Endothelial cell (in vitro differentiated cells): Measurements from ENCODE around the gene CAMKK2. TPM values are rescaled to one million over a fixed set of nuclear protein-coding genes. Genes with fewer than 3 reads are reported as not detected.

Experiments
- DNase-seq: peaks from one replicate; pipeline ENCODE4 v3.0.0; 2021; ENCODE audit warnings: low spot score
- H3K27ac Mint-ChIP-seq: one replicate; pipeline ENCODE4 v1.8.0; 2021; ENCODE audit warnings: mixed read lengths, inconsistent platforms; ENCODE audit not compliant: unreplicated experiment
- H3K27me3 Mint-ChIP-seq: one replicate; pipeline ENCODE4 v1.8.0; 2021; ENCODE audit warnings: mild to moderate bottlenecking, moderate library complexity, mixed read lengths, inconsistent platforms; ENCODE audit not compliant: unreplicated experiment
- H3K36me3 Mint-ChIP-seq: one replicate; pipeline ENCODE4 v1.8.0; 2021; ENCODE audit warnings: mild to moderate bottlenecking, low read depth, mixed read lengths, inconsistent platforms; ENCODE audit not compliant: unreplicated experiment
- H3K4me1 Mint-ChIP-seq: one replicate; pipeline ENCODE4 v1.8.0; 2021; ENCODE audit warnings: mild to moderate bottlenecking, mixed read lengths, inconsistent platforms; ENCODE audit not compliant: unreplicated experiment
- H3K4me3 Mint-ChIP-seq: one replicate; pipeline ENCODE4 v1.8.0; 2021; ENCODE audit warnings: mild to moderate bottlenecking, mixed read lengths, inconsistent platforms; ENCODE audit not compliant: unreplicated experiment
- H3K9me3 Mint-ChIP-seq: one replicate; pipeline ENCODE4 v1.8.0; 2021; ENCODE audit warnings: mixed read lengths, inconsistent platforms; ENCODE audit not compliant: unreplicated experiment
- total RNA-seq: library from RNA; stranded (reverse); fragmentation: NEBNext Ultra II Directional; extraction: Animal tissue kit (Norgen Biotek cat#: 25700); gene quantifications from one replicate; pipeline ENCODE4 v1.2.1, GENCODE V29; 2021; ENCODE audit not compliant: unreplicated experiment
- TF ChIP-seq, protein P1 (sequence below): fragments of 200-600 bp; sonication (generic); IDR thresholded peaks from one replicate; pipeline ENCODE4 v1.5.0; 2021; ENCODE audit warnings: antibody characterized with exemption; ENCODE audit not compliant: unreplicated experiment

CAMKK2 gene
- total RNA-seq, 1 donor from 2014 or later = 44.5 TPM

DNA sequence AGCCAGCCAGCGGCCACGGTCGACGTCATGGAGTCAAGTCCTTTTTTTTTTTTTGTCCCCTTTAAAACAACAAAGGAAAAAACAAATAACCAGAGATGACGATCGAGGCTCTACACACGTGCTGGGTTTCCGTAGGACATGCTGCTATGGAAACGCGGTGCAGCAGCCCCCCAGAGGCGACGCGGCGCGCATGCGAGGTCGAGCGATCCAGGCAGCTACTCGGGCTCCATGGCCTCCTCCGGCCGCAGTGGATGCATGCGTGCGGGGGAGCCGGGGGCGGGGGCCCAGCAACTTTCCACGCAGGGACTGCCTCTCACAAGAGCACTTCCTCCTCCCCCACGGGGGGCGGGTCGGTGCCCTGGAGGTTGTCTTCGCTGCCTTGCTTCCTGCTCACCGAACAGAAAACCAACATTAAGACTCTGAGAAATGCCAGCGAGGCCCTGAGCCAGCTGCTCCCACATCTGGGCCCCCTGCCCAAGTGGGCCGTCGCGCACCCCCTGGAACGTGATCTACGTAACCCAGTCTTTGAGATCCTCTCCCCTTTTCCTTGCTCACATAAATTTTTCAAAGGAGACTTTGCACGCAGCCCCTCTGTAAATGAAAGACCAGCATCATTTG, 55.9 kb downstream of the CAMKK2 start:
- peaks cover 7% of the 10 kb centered on the region for H3K27me3 Mint-ChIP-seq

DNA sequence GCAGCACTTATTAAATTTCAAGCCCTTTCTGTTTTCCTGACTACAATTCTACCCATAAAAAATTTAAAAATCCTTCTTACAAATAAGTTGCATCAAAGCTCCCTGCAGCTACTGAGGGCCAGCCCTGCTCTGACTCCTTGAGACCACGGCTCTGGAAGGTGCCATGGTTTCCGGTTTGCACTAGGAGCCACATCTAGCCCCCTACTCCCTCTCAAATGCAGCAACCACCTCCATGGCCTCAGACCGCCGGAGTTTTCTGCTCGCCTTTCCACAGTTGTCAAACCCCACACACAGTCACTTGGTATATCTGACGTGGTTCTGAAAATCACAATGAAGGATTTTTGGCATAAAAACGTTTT, 56.5 kb downstream of the CAMKK2 start:
- H3K27me3 Mint-ChIP-seq = peaks cover 7% of the 10 kb centered on the region
- H3K27ac Mint-ChIP-seq = no peak overlapping the region
- H3K36me3 Mint-ChIP-seq = peaks cover 24% of the 10 kb centered on the region
- peaks cover 36% of the 10 kb centered on the region for H3K4me1 Mint-ChIP-seq
- no peak for DNase-seq
- TF ChIP-seq, protein P1, sequence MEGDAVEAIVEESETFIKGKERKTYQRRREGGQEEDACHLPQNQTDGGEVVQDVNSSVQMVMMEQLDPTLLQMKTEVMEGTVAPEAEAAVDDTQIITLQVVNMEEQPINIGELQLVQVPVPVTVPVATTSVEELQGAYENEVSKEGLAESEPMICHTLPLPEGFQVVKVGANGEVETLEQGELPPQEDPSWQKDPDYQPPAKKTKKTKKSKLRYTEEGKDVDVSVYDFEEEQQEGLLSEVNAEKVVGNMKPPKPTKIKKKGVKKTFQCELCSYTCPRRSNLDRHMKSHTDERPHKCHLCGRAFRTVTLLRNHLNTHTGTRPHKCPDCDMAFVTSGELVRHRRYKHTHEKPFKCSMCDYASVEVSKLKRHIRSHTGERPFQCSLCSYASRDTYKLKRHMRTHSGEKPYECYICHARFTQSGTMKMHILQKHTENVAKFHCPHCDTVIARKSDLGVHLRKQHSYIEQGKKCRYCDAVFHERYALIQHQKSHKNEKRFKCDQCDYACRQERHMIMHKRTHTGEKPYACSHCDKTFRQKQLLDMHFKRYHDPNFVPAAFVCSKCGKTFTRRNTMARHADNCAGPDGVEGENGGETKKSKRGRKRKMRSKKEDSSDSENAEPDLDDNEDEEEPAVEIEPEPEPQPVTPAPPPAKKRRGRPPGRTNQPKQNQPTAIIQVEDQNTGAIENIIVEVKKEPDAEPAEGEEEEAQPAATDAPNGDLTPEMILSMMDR = no peak
- H3K9me3 Mint-ChIP-seq = no peaks in the 10 kb centered on the region
- H3K4me3 Mint-ChIP-seq = peak overlapping the region; percentile 9

More for the DNA sequence above, 55.9 kb downstream of the CAMKK2 start:
- no peak for DNase-seq
- Mint-ChIP-seq H3K36me3 (peaks cover 24% of the 10 kb centered on the region), H3K9me3 (no peaks in the 10 kb centered on the region), H3K27ac (no peak overlapping the region), H3K4me3 (no peak overlapping the region), H3K4me1 (peaks cover 36% of the 10 kb centered on the region)
- TF ChIP-seq, protein P1 = no peak

DNA sequence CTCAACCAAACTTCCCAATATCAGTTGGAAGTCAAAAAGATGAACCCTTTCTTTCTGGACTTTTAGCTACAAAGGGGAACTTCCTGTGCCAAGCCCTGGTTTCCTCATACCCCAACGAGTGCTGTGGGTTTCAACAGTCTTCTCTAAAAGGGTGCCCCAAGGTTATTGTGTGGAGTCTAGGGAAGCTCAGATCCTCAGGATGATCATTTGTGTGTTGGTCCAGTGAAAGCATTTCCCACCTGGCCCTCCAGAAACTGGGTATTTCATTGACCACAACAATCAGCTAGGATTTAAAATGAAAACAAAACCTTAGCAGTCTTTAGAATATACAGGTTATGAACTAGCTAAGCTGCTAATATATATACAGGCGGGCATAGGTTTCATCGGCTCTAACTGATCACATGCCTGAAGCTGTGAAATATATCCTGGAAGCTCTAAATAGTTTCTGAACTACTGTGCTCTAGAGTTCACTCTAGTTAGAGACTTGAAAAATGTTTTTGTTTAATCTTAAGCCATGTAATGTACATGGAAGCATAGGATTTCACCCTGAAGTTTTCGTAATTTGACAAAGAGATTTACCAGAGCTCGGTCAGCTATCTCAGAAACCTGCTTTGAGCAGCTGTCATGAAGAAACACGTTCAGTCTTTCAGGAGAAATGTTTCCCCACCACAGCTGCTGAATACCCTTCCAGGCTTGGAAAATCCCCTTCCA, 57.0 kb downstream of the CAMKK2 start:
- DNase-seq = no peak
- peaks cover 7% of the 10 kb centered on the region for H3K27me3 Mint-ChIP-seq
- no peaks in the 10 kb centered on the region for H3K9me3 Mint-ChIP-seq
- H3K27ac Mint-ChIP-seq = peak overlapping the region; percentile 83
- TF ChIP-seq, protein P1 = no peak
- peaks cover 36% of the 10 kb centered on the region for H3K4me1 Mint-ChIP-seq
- H3K4me3 Mint-ChIP-seq = peak overlapping the region; percentile 9
- peaks cover 24% of the 10 kb centered on the region for H3K36me3 Mint-ChIP-seq

DNA sequence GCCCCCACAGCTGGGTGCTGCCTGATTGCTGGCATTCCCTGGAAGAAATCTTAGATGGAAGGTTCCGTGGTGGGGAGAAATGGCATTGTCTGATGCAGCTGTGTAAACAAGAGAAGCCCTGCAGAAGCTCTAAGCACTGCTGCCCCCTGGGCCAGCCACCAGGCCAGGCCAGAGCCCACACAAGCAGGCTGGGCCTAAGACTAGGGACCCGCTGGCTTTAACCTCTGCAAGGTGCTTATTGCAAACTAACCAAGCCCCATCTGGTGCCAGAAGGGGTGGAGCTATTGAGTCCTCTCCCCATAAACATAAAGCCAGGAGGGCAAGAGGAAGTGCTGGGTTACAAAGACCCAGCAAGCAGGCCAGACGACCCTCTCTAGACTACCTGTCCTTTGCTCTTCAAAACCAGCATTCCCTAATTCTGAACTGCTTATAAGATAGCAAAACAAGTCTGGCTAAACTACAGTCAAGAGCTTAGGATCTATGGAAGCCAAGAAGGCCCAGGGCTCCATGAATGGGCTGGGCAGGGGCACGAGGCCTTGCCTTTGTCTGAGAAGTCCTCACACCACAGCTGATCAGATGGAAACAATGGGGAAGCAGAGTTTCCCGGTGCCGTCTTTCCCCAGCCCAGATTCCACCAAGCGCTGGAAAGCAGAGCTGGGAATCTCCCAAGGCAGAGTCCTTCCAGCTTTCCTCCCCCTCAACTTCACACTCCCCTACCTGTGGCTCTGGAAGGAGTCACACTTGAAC, 57.7 kb downstream of the CAMKK2 start:
- DNase-seq = no peak
- peak overlapping the region; percentile 83 for H3K27ac Mint-ChIP-seq

More for the DNA sequence above, 57.7 kb downstream of the CAMKK2 start:
- Mint-ChIP-seq H3K27me3 (peaks cover 5% of the 10 kb centered on the region), H3K36me3 (peaks cover 21% of the 10 kb centered on the region), H3K9me3 (no peaks in the 10 kb centered on the region), H3K4me1 (peaks cover 36% of the 10 kb centered on the region), H3K4me3 (no peak overlapping the region)
- TF ChIP-seq, protein P1 = no peak
